T-cell (primary cell): ENCODE results near the gene DNAI4. TPM values are rescaled to one million over a fixed set of nuclear protein-coding genes. Genes with fewer than 3 reads are reported as not detected.

Experiments
- ATAC-seq, 4 experiments: fragments of 200-7000 bp in 3 of 4; fragments of 150-1000 bp in 1 of 4; cut with Tn5 transposase; replicated peaks in 1 of 4; 1 replicate in 3 of 4; 2 replicates in 1 of 4; pipeline ENCODE4 v1.10.0; 2021; ENCODE audit warnings: moderate library complexity in 3 of 4, mild to moderate bottlenecking in 2 of 4, moderate number of reproducible peaks in 1 of 4
- CTCF ChIA-PET, 2 donors: fragments of 300-600 bp; sonication (Branson Sonifier 250); formaldehyde crosslinking; loops; one replicate each; lab custom pipeline; 2022; ENCODE audit warnings: antibody characterized with exemption in 2 of 2; lab: Charles Lee
- POLR2A ChIA-PET, 2 donors: fragments of 300-600 bp; sonication (Branson Sonifier 250); formaldehyde crosslinking; loops; one replicate each; lab custom pipeline; 2022; ENCODE audit warnings: antibody characterized with exemption in 2 of 2; lab: Charles Lee
- DNase-seq, 35 experiments: peaks; one replicate each; pipeline versions ENCODE4 v3.0.0 to v3.0.0-alpha.2; 2013 to 2023
- H3K27ac ChIP-seq: one replicate; pipeline ENCODE4 v1.5.1; 2013; ENCODE audit warnings: low read length
- H3K27me3 ChIP-seq, 2 experiments: replicated peaks in 1 of 2; 1 replicate in 1 of 2; 2 replicates in 1 of 2; pipeline versions ENCODE4 v1.6.1 to v1.7.0; 2013; ENCODE audit warnings: low read length in 1 of 2, mixed read lengths in 1 of 2; ENCODE audit not compliant: control insufficient read depth in 2 of 2, insufficient read depth in 2 of 2; ENCODE audit errors: extremely low read depth in 1 of 2
- H3K36me3 ChIP-seq, 2 donors: 1 replicate in 1 of 2; 2 replicates in 1 of 2; pipeline versions ENCODE4 v1.6.1 to v1.7.0; 2013; ENCODE audit warnings: low read length in 1 of 2; ENCODE audit not compliant: control insufficient read depth in 2 of 2, insufficient read depth in 1 of 2; ENCODE audit errors: extremely low read depth in 1 of 2
- H3K4me1 ChIP-seq, 2 experiments: 1 replicate in 1 of 2; 2 replicates in 1 of 2; pipeline versions ENCODE4 v1.6.1 to v1.7.0; 2013; ENCODE audit warnings: low read length in 2 of 2, mixed read lengths in 1 of 2; ENCODE audit not compliant: insufficient read depth in 2 of 2, control insufficient read depth in 1 of 2; ENCODE audit errors: extremely low read depth in 1 of 2
- H3K4me3 ChIP-seq, 2 donors: 1 replicate in 1 of 2; 2 replicates in 1 of 2; pipeline versions ENCODE4 v1.5.1 to v1.7.0; 2013; ENCODE audit warnings: mild to moderate bottlenecking in 2 of 2, low read length in 1 of 2, moderate library complexity in 1 of 2; ENCODE audit not compliant: control insufficient read depth in 1 of 2; ENCODE audit errors: extremely low read depth in 1 of 2
- H3K9me3 ChIP-seq: 2 replicates; pipeline ENCODE4 v1.7.0; 2013
- H3K27ac Mint-ChIP-seq, 2 donors: one replicate each; pipeline ENCODE4 v1.8.0; 2020 to 2021; ENCODE audit warnings: mild to moderate bottlenecking in 2 of 2, mixed read lengths in 2 of 2
- H3K27me3 Mint-ChIP-seq, 2 donors: one replicate each; pipeline ENCODE4 v1.8.0; 2021 to 2022; ENCODE audit warnings: mixed read lengths in 2 of 2
- H3K36me3 Mint-ChIP-seq: one replicate; pipeline ENCODE4 v1.8.0; 2021; ENCODE audit warnings: mixed read lengths
- H3K4me1 Mint-ChIP-seq, 3 donors: one replicate each; pipeline ENCODE4 v1.8.0; 2020 to 2022; ENCODE audit warnings: mixed read lengths in 3 of 3, mild to moderate bottlenecking in 1 of 3
- H3K4me3 Mint-ChIP-seq, 3 donors: one replicate each; pipeline ENCODE4 v1.8.0; 2020 to 2022; ENCODE audit warnings: mild to moderate bottlenecking in 3 of 3, mixed read lengths in 3 of 3, moderate library complexity in 3 of 3
- H3K9me3 Mint-ChIP-seq, 3 donors: one replicate each; pipeline ENCODE4 v1.8.0; 2020 to 2022; ENCODE audit warnings: mixed read lengths in 3 of 3
- WGBS: methylation state at CpG from one replicate; pipeline ENCODE4 v1.1.5; 2013; ENCODE audit warnings: missing lambda C conversion rate; ENCODE audit not compliant: insufficient coverage; 5-methylcytosine and 5-hydroxymethylcytosine counted together
- total RNA-seq, 35 experiments: library from RNA in 6 of 35; stranded (reverse) in 6 of 35; fragments of 120-200 nt in 1 of 35; gene quantifications; one replicate each; pipeline versions ENCODE4 v1.2.1 to v1.2.4 and lab custom pipeline; 2013 to 2026

Gene DNAI4
- total RNA-seq, 5 donors from 2014 or later (not counting 1 experiment from before 2014, with no cell fraction given), result 5.6 to 11.7 (median 7.7) TPM

DNA sequence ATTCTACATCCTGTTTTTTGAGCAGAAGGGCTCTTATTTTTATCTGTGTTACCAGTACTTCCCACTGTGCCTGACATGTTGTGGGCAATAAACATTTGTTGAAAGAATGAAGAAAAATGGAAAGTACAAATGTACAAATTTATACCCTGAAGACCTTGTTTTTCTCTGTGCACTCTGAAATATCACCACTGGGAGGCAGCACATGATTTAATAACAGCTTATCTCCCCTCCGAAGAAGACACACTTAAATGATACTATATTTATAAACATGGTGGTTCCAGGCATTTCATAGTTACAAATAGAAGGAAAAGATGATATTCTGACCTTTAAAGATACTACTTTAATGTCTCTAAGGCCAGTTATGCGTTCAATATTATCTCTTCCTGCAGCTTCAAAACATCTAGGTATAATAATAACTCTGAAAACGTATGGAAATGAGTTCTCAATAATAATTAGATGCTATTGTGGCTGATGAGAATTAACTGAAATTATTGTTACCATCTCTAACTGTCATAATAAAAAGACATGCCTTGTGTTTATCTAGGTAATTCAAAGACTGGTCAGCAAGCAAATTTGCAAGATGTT is 159.6 kb downstream of the DNAI4 start:
- Histone ChIP-seq H3K27ac (no peak overlapping the region), H3K9me3 (no peaks in the 10 kb centered on the region), H3K4me3 (no peak overlapping the region), H3K27me3 (no peaks in the 10 kb centered on the region), H3K36me3 (no peaks in the 10 kb centered on the region), H3K4me1 (peaks cover 0 to 6% of the 10 kb centered on the region in 2 experiments)
- WGBS, result no CpG with 5 or more reads among the region's 3 CpGs
- no peak overlapping the region for H3K4me3 Mint-ChIP-seq
- peak in 30 of 35 experiments; percentile 10 to 76 (median 44) for DNase-seq
- H3K27me3 Mint-ChIP-seq, result peaks cover 0 to 3% of the 10 kb centered on the region in 2 donors
- peaks cover 14 to 19% (median 17%) of the 10 kb centered on the region in 3 donors for H3K4me1 Mint-ChIP-seq
- H3K9me3 Mint-ChIP-seq, result no peaks in the 10 kb centered on the region
- CTCF ChIA-PET, result interaction anchor here (0.5 to 4.1 kb wide), 17 partner anchors 25 to 735 kb away, joined by 3 to 35 read pairs (median 3); partner anchors contain the start of gene SLC35D1 (in 1 of the 2)
- ATAC-seq, result peak; percentile 58 to 74 (median 68)
- H3K27ac Mint-ChIP-seq, result no peak overlapping the region
- POLR2A ChIA-PET, result no interaction called here
- H3K36me3 Mint-ChIP-seq, result no peaks in the 10 kb centered on the region

Other genes starting within 250 kb of the DNAI4 start
- gene DYNLT5, start 172.4 kb downstream of the DNAI4 start, total RNA-seq, result under 1 TPM in 1 of 5 donors, not detected in 4; 0.78 TPM
- gene INSL5, start 123.6 kb downstream of the DNAI4 start, total RNA-seq, result not detected
- gene MIER1, start 134 bp upstream of the DNAI4 start, total RNA-seq, result 10 to 100 TPM; 55.3 to 77.1 (median 58.1) TPM
- gene SLC35D1, start 129.3 kb upstream of the DNAI4 start, total RNA-seq, result 10 to 100 TPM; 11.7 to 16.0 (median 15.2) TPM
- not detected for gene C1orf141, start 210.1 kb upstream of the DNAI4 start, total RNA-seq
- under 1 TPM in 4 of 5 donors, not detected in 1; 0.18 to 0.63 (median 0.43) TPM for gene IL23R, start 241.6 kb upstream of the DNAI4 start, total RNA-seq